HG02852 (cell line): ENCODE data around the gene PRELID2.
"Not testable (repeated sequence)": the region's sequence is repeated elsewhere in the genome, so short reads cannot be mapped to it uniquely, and the experiment has no call there.

Source experiments
- ATAC-seq: cut with Tn5 transposase; IDR thresholded peaks from one replicate; pipeline ENCODE4 v1.9.1; 2021; ENCODE audit warnings: mild to moderate bottlenecking, moderate library complexity; ENCODE audit not compliant: unreplicated experiment

The PRELID2 gene

GRCh38 chr5:145798503-145798902 is 36.6 kb downstream of the PRELID2 start:
- not testable (repeated sequence) for ATAC-seq

- ATAC-seq = no peak
These were observed 37.8 kb downstream of the PRELID2 start for GRCh38 chr5:145797336-145797735.

GRCh38 chr5:145796318-145796717 is 38.8 kb downstream of the PRELID2 start:
- no peak for ATAC-seq

- no peak for ATAC-seq
These were observed 41.6 kb downstream of the PRELID2 start for GRCh38 chr5:145793574-145793973.

- ATAC-seq = no peak
These were observed 42.3 kb downstream of the PRELID2 start for GRCh38 chr5:145792840-145793239.

- ATAC-seq = no peak
These were observed 43.3 kb downstream of the PRELID2 start for GRCh38 chr5:145791866-145792265.

- no peak for ATAC-seq
These were observed 47.1 kb downstream of the PRELID2 start for GRCh38 chr5:145787996-145788395.

GRCh38 chr5:145787507-145787906 is 47.6 kb downstream of the PRELID2 start:
- ATAC-seq = no peak

- no peak for ATAC-seq
These were observed 48.1 kb downstream of the PRELID2 start for GRCh38 chr5:145787001-145787400.

GRCh38 chr5:145780982-145781381 is 54.2 kb downstream of the PRELID2 start:
- no peak for ATAC-seq

- ATAC-seq = no peak
These were observed 56.8 kb downstream of the PRELID2 start for GRCh38 chr5:145778144-145778900.

- ATAC-seq = no peak
These were observed 57.6 kb downstream of the PRELID2 start for GRCh38 chr5:145777445-145778063.

- no peak for ATAC-seq
These were observed 58.3 kb downstream of the PRELID2 start for GRCh38 chr5:145776886-145777285.

- ATAC-seq = no peak
These were observed 59.2 kb downstream of the PRELID2 start for GRCh38 chr5:145775893-145776444.

- no peak for ATAC-seq
These were observed 59.7 kb downstream of the PRELID2 start for GRCh38 chr5:145775411-145775810.

- ATAC-seq = no peak
These were observed 60.7 kb downstream of the PRELID2 start for GRCh38 chr5:145774442-145774841.

- ATAC-seq = no peak
These were observed 62.7 kb downstream of the PRELID2 start for GRCh38 chr5:145772466-145772865.

GRCh38 chr5:145768863-145769262 is 66.3 kb downstream of the PRELID2 start:
- ATAC-seq = no peak

- ATAC-seq = no peak
These were observed 70.8 kb downstream of the PRELID2 start for GRCh38 chr5:145764325-145764724.

GRCh38 chr5:145762833-145763232 is 72.3 kb downstream of the PRELID2 start:
- no peak for ATAC-seq

GRCh38 chr5:145761254-145761653 is 73.9 kb downstream of the PRELID2 start:
- ATAC-seq = no peak

- ATAC-seq = no peak
These were observed 74.5 kb downstream of the PRELID2 start for GRCh38 chr5:145760660-145761059.
